ENCODE measurements around the gene TJP3.
"Not testable (repeated sequence)": the region's sequence is repeated elsewhere in the genome, so short reads cannot be mapped to it uniquely, and the experiment has no call there.

The TJP3 gene, protein sequence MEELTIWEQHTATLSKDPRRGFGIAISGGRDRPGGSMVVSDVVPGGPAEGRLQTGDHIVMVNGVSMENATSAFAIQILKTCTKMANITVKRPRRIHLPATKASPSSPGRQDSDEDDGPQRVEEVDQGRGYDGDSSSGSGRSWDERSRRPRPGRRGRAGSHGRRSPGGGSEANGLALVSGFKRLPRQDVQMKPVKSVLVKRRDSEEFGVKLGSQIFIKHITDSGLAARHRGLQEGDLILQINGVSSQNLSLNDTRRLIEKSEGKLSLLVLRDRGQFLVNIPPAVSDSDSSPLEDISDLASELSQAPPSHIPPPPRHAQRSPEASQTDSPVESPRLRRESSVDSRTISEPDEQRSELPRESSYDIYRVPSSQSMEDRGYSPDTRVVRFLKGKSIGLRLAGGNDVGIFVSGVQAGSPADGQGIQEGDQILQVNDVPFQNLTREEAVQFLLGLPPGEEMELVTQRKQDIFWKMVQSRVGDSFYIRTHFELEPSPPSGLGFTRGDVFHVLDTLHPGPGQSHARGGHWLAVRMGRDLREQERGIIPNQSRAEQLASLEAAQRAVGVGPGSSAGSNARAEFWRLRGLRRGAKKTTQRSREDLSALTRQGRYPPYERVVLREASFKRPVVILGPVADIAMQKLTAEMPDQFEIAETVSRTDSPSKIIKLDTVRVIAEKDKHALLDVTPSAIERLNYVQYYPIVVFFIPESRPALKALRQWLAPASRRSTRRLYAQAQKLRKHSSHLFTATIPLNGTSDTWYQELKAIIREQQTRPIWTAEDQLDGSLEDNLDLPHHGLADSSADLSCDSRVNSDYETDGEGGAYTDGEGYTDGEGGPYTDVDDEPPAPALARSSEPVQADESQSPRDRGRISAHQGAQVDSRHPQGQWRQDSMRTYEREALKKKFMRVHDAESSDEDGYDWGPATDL

GRCh38 chr19:3708207-3708931 is at the start of gene TJP3:
TJP3 (plus strand) TSS chr19:3708384; CDS start chr19:3728433, 20,049 bp downstream.
- DNase-seq = peak in 1 of 2 experiments; percentile 14

DNA sequence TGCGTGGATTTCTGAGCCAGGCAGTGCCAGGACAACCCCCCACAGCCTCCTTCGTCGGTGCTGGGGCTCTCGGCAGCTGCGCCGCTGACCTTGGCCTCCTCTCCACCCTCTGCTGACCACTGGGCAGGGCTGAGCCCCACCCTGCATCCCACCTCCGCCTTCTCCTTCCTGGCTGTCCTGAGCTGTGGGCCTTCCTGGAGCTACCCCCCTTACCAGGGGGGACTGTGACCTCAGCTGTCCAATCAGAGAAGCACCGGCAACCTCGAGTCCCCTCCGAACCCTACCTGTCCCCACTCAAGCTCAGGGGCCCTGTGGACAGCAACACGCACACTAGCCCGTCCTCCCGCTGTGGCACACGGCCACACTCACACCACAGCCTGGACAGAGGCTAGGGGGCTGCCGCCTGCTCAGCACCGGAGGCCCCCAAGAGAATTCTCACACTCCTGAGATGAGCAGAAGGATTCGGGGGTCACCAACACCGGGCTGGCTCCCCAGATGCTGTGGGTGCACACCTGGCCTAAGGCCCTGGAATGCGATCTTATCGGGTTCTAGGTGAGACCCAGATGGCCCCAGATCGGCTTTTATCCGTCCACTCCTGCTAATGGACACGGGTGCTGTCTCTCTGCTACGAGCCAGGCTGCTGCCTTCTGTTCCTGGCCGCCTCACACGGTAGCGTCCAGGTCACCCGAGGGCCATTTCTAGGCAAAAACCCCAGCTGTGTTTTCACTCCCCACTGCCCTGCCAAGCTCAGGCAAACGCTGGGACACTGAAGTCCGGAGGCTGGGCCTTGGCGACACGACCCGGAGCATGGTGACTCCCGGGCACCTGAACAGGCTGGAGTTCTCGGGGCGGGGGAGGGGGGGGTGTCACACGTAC is 49.1 kb upstream of the TJP3 start:
- no peak for DNase-seq

- no peak for DNase-seq
Measured at GRCh38 chr19:3659746-3660112, 48.5 kb upstream of the TJP3 start.

GRCh38 chr19:3660493-3661219 is 47.5 kb upstream of the TJP3 start:
- no peak for DNase-seq

- no peak for DNase-seq
Measured at GRCh38 chr19:3661284-3662238, 46.6 kb upstream of the TJP3 start.

DNA sequence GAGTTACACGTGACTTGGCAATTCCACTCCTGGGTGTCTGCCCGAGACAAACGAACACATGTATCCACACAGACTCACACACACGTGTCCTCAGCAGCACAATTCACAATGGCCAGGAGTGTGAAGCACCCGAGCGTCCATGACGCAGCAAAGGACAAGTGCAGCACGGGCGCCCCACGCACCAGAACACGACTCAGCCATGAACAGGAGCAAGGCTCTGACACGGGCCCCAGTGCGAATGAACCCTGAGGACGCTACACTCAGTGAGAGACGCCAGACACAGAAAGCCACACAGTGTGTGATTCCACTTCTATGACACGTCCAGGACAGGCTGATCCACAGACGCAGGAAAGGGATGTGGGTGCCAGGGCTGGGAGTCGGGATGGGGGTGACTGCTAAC is 44.3 kb upstream of the TJP3 start:
- no peak for DNase-seq

DNA sequence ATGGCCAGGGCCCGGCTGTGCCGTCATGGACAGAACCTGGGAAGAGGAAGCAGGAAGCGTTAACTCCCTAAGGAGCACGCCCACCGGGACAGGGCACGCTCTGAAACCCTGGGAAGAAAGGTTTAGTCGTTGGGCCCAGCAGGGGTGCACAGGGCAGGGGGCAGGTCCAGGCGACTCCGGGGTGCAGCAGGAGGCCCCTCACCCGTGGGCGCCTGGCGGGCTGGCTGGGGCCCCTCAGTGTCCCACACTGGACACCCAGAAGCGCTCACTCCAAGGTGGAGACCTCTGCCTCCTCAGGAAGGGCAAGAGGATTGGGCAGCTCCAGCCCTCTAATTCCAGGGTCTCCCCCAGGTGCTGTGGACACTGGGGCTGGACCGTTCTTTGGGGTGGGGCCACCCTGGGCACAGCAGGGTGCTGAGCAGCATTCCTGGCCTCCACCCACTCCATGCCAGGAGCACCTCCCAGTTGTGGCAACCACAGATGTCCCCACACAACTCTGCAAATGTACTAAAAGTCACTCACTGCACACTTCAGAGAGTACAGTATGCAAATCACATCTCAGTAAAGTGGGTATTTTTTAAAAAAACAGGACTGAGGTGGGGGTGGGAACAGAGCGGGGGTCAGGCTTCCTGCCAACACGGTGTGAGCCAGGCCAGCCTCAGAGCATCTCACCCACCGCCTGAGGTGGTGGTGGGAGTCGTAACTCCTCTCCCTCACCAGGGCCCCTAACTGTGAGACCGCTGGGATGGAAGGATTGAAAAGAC is 43.1 kb upstream of the TJP3 start:
- no peak for DNase-seq

- peak; percentile 7 to 24 for DNase-seq
Measured at GRCh38 chr19:3665681-3666544, 42.3 kb upstream of the TJP3 start.

GRCh38 chr19:3666545-3666856 is 41.7 kb upstream of the TJP3 start:
- not testable (repeated sequence) for DNase-seq

DNA sequence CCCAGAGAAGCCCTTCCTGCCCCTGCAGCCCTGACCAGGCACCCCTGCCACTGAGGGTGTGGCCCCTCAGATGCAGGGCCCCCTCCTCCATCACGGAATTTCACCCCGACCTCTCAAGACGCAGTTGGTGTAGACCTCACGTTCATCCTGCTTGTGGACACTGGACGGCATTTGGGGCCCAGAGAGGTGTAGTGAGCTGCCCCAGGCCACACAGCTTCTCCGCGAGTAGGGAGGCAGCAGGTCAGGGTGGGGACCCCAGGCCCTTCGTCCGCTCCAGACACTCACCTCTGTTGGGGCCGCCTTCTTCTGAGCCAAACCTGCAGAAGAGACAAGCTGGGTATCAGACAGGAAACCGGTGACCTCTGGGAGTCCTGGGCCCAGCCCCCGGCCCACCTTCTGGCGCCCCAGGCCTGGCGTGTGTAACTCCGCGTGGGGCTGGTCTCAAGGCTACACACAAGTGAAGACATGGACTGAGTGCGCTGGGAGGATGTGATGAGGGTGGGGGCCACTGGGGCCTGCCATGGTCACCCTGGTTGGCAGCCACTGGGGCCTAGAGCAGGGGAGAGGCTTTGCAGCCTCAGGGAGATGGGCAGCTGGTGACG is 41.0 kb upstream of the TJP3 start:
- no peak for DNase-seq

DNA sequence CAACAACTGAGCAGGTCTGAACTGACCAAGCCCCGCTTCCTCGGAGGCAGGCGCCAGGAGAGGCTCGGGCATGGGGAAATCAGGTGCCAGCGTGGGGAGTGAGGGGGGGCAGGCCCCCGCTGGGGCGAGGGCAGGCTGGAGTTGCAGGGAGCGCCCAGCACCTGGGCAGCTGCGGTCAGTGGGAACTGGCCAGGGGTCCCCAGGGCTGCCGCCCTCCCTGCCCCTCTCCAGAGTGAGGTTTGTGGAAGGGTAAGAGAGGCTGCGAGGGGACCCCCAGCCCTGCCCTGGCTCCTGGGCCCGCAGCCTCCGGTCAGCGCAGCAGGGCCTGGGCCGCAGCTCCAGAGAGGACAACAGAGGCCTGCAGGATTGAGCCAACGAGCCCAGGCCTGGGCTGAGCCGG is 40.4 kb upstream of the TJP3 start:
- no peak for DNase-seq

GRCh38 chr19:3668331-3669081 is 39.7 kb upstream of the TJP3 start:
- DNase-seq = no peak

- no peak for DNase-seq
Measured at GRCh38 chr19:3669082-3669946, 38.9 kb upstream of the TJP3 start.

- no peak for DNase-seq
Measured at GRCh38 chr19:3669947-3670795, 38.0 kb upstream of the TJP3 start.

Measured in AML-193 (cell line).